ENCODE data around the gene ZDHHC19. TPM values are rescaled to one million over a fixed set of nuclear protein-coding genes. Genes with fewer than 3 reads are reported as not detected.

ZDHHC19 gene
- total RNA-seq, 2 experiments from 2014 or later, result not detected

- Mint-ChIP-seq H3K27me3 (no peaks in the 10 kb centered on the region), H3K36me3 (ENCODE audit: low read depth) (no peaks in the 10 kb centered on the region), H3K4me1 (ENCODE audit: low read depth) (peaks cover 9% of the 10 kb centered on the region), H3K4me3 (no peak overlapping the region), H3K9me3 (no peaks in the 10 kb centered on the region), H3K27ac (no peak overlapping the region)
- Histone ChIP-seq H3K4me1 (ENCODE audit: insufficient read depth, low read length) (peaks cover 18% of the 10 kb centered on the region), H3K36me3 (ENCODE audit: insufficient read depth, low read length) (no peaks in the 10 kb centered on the region), H3K27me3 (ENCODE audit: control insufficient read depth in 1 of 2, insufficient read depth in 2 of 2, low read length in 2 of 2) (no peaks in the 10 kb centered on the region), H3K27ac (ENCODE audit: low read depth in 1 of 2, low read length in 2 of 2) (no peak overlapping the region), H3K4me3 (ENCODE audit: low read length) (no peak overlapping the region), H3K9me3 (ENCODE audit: control insufficient read depth in 1 of 2, insufficient read depth in 1 of 2, low read length in 2 of 2) (peaks cover 0 to 4% of the 10 kb centered on the region in 2 experiments)
- DNase-seq, result no peak
- intact Hi-C loops (cut with DNase I, micrococcal nuclease), result no loop called here
- POLR2A ChIA-PET, result no interaction called here
- no peak for ATAC-seq (ENCODE audit: poor library complexity)
- CTCF ChIA-PET, result no interaction called here
- no peak for TF ChIP-seq CTCF (IDR thresholded peaks at IDR 0.05)
Measured at GRCh38 chr3:196203846-196204245, 7.4 kb downstream of the ZDHHC19 start.

- no peaks in the 10 kb centered on the region for H3K36me3 ChIP-seq (ENCODE audit: insufficient read depth, low read length)
- no peak overlapping the region for H3K27ac Mint-ChIP-seq
- peak in 2 of 14 experiments; percentile 49 to 53 for DNase-seq
- no peak for ATAC-seq (ENCODE audit: poor library complexity)
- H3K4me3 Mint-ChIP-seq, result no peak overlapping the region
- H3K4me1 ChIP-seq (ENCODE audit: insufficient read depth, low read length), result peaks cover 7% of the 10 kb centered on the region
- intact Hi-C loops (cut with DNase I, micrococcal nuclease), result no loop called here
- H3K36me3 Mint-ChIP-seq (ENCODE audit: low read depth), result no peaks in the 10 kb centered on the region
- no peaks in the 10 kb centered on the region for H3K27me3 Mint-ChIP-seq
- H3K9me3 Mint-ChIP-seq, result no peaks in the 10 kb centered on the region
- ChIA-PET POLR2A (interaction anchor here (0.5 kb wide), 1 partner anchor 868 kb away, joined by 3 read pairs; no protein-coding TSS in a partner anchor), CTCF (no interaction called here)
- no peak for TF ChIP-seq CTCF (IDR thresholded peaks at IDR 0.05)
- H3K4me3 ChIP-seq (ENCODE audit: low read length), result no peak overlapping the region
- peaks cover 5% of the 10 kb centered on the region for H3K4me1 Mint-ChIP-seq (ENCODE audit: low read depth)
- H3K27me3 ChIP-seq (ENCODE audit: control insufficient read depth in 1 of 2, insufficient read depth in 2 of 2, low read length in 2 of 2), result no peaks in the 10 kb centered on the region
- peaks cover 0 to 4% of the 10 kb centered on the region in 2 experiments for H3K9me3 ChIP-seq (ENCODE audit: control insufficient read depth in 1 of 2, insufficient read depth in 1 of 2, low read length in 2 of 2)
- H3K27ac ChIP-seq (ENCODE audit: low read depth in 1 of 2, low read length in 2 of 2), result no peak overlapping the region
Measured at GRCh38 chr3:196202516-196202970, 8.7 kb downstream of the ZDHHC19 start.

- no peaks in the 10 kb centered on the region for H3K9me3 ChIP-seq (ENCODE audit: control insufficient read depth in 1 of 2, insufficient read depth in 1 of 2, low read length in 2 of 2)
- DNase-seq, result no peak
- H3K27ac Mint-ChIP-seq, result no peak overlapping the region
- no peaks in the 10 kb centered on the region for H3K9me3 Mint-ChIP-seq
- H3K4me3 Mint-ChIP-seq, result no peak overlapping the region
- ATAC-seq (ENCODE audit: poor library complexity), result no peak
- H3K36me3 ChIP-seq (ENCODE audit: insufficient read depth, low read length), result no peaks in the 10 kb centered on the region
- intact Hi-C loops (cut with DNase I, micrococcal nuclease), result loop anchor here in 1 of 2 experiments (5.0 kb wide), 1 partner anchor 347 kb away; no protein-coding TSS in a partner anchor
- no peaks in the 10 kb centered on the region for H3K27me3 ChIP-seq (ENCODE audit: control insufficient read depth in 1 of 2, insufficient read depth in 2 of 2, low read length in 2 of 2)
- no peaks in the 10 kb centered on the region for H3K36me3 Mint-ChIP-seq (ENCODE audit: low read depth)
- no peak for TF ChIP-seq CTCF (IDR thresholded peaks at IDR 0.05)
- peaks cover 21% of the 10 kb centered on the region for H3K4me1 ChIP-seq (ENCODE audit: insufficient read depth, low read length)
- H3K4me1 Mint-ChIP-seq (ENCODE audit: low read depth), result no peaks in the 10 kb centered on the region
- ChIA-PET POLR2A (no interaction called here), CTCF (no interaction called here)
- no peaks in the 10 kb centered on the region for H3K27me3 Mint-ChIP-seq
- H3K4me3 ChIP-seq (ENCODE audit: low read length), result no peak overlapping the region
- no peak overlapping the region for H3K27ac ChIP-seq (ENCODE audit: low read depth in 1 of 2, low read length in 2 of 2)
Measured at GRCh38 chr3:196198771-196199753, 12.1 kb downstream of the ZDHHC19 start.

Measured in CD4-positive, alpha-beta T cell (primary cell).